Central memory CD8-positive, alpha-beta T cell (primary cell): ENCODE results near the gene CAMK1D.
"Not testable (repeated sequence)": the region's sequence is repeated elsewhere in the genome, so short reads cannot be mapped to it uniquely, and the experiment has no call there.

Experiments
- ATAC-seq: fragments of 150-1000 bp; cut with Tn5 transposase; replicated peaks from 2 replicates; pipeline ENCODE4 v1.10.0; 2022; ENCODE audit warnings: mild to moderate bottlenecking, moderate FRiP score, moderate number of reproducible peaks; ENCODE audit not compliant: poor library complexity, severe bottlenecking; ENCODE audit errors: extremely low read depth
- DNase-seq, 2 donors: peaks; one replicate each; pipeline ENCODE4 v3.0.0; 2021; ENCODE audit warnings: low spot score in 2 of 2
- H3K27ac Mint-ChIP-seq: one replicate; pipeline ENCODE4 v1.8.0; 2022; ENCODE audit warnings: low read depth, mild to moderate bottlenecking, moderate library complexity, mixed read lengths
- H3K27me3 Mint-ChIP-seq: one replicate; pipeline ENCODE4 v1.8.0; 2022; ENCODE audit warnings: mixed read lengths
- H3K36me3 Mint-ChIP-seq: one replicate; pipeline ENCODE4 v1.8.0; 2022; ENCODE audit warnings: mild to moderate bottlenecking, moderate library complexity, mixed read lengths; ENCODE audit not compliant: insufficient read depth
- H3K4me1 Mint-ChIP-seq: one replicate; pipeline ENCODE4 v1.8.0; 2022; ENCODE audit warnings: mixed read lengths
- H3K4me3 Mint-ChIP-seq: one replicate; pipeline ENCODE4 v1.8.0; 2022; ENCODE audit warnings: mild to moderate bottlenecking, moderate library complexity, mixed read lengths
- H3K9me3 Mint-ChIP-seq: one replicate; pipeline ENCODE4 v1.8.0; 2022; ENCODE audit warnings: mixed read lengths

CAMK1D gene

DNA sequence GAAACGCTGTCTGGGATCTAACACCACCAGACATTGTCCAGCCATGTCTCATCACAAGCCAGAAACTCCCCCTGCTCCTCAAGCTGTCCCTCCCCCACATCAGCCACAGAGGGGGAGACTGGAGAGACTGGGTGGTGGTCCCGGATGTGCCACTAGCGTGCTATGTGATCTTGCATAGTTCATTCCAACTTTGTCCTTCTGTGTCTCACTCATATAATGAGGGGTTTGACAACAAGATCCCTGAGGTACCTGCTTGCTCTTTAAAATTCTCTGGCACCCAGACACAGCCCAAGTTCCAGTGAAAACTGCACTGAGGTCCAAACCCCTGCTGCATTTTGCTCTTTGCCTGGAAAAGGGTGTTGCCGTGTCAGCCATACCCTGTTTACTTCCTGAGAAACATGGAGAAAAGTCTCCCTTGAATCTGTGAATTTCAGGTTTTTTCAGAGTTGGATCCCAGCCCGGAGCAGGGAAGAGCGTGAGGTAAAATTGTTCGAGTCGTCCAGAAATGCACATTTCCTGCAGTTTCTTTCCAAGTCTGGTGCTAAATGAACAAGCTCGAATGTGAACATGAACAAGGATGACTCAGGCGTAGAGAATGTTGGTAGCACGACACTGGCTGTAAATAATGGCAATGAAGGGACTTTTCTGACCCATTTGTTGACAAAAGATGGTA, 495.6 kb downstream of the CAMK1D start:
- ATAC-seq = no peak
- H3K27ac Mint-ChIP-seq = no peak overlapping the region
- H3K4me3 Mint-ChIP-seq = no peak overlapping the region
- no peak for DNase-seq
- peaks cover 52% of the 10 kb centered on the region for H3K27me3 Mint-ChIP-seq
- H3K36me3 Mint-ChIP-seq = peaks cover 1% of the 10 kb centered on the region
- H3K4me1 Mint-ChIP-seq = peaks cover 6% of the 10 kb centered on the region
- H3K9me3 Mint-ChIP-seq = no peaks in the 10 kb centered on the region

DNA sequence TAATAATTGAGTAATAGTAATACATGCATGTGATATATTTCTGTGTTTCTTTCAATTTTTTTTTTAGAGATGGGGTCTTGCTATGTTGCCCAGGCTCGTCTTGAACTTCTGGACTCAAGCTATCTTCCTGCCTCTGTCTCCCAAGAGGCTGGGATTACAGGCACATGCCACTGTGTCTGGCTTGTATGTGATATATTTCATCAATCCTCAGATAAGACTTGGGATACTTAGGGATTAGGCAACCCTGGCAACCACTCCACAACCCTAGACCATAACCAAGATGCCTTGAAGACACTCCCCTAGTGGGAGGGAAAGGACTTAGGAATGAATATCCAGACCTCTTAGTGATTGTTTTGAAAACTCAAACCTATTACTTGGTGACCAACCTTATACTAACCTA, 497.4 kb downstream of the CAMK1D start:
- Mint-ChIP-seq H3K4me1 (peaks cover 6% of the 10 kb centered on the region), H3K36me3 (no peaks in the 10 kb centered on the region), H3K27me3 (peaks cover 51% of the 10 kb centered on the region), H3K9me3 (no peaks in the 10 kb centered on the region), H3K27ac (no peak overlapping the region), H3K4me3 (no peak overlapping the region)
- DNase-seq (no peak), ATAC-seq (no peak)

DNA sequence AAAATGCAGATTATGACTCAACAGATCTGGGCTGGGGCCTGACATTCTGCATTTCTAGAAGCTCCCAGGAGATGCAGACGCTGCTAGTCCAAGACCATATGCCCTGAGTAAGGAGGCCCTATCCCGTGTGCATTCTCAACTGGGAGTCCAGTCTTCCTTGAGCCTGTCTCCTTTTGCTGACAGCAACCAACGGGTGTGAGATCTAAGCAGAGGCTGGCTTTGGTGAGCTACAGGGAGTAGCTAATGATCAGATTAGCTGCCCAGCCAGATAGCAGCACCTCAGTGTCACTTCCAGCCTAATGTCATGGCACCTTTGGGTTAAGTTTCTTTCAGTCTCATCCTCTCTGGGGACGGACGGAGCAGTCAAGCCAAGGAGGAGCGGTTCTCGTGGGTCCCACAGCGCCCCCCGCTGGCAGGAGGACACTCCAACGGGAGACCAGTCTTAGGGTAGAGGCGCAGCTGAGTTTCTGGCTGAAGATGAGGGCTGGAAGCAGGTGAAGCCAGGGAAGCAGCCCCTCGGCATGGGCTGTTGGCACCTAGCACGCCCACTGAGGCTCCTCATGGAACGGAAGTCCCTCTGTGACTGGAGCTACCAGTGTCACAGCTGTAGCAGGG, 498.1 kb downstream of the CAMK1D start:
- H3K27me3 Mint-ChIP-seq = peaks cover 56% of the 10 kb centered on the region
- no peaks in the 10 kb centered on the region for H3K9me3 Mint-ChIP-seq
- DNase-seq = no peak
- H3K4me3 Mint-ChIP-seq = no peak overlapping the region
- no peaks in the 10 kb centered on the region for H3K36me3 Mint-ChIP-seq
- H3K27ac Mint-ChIP-seq = no peak overlapping the region
- H3K4me1 Mint-ChIP-seq = peaks cover 6% of the 10 kb centered on the region
- ATAC-seq = no peak

DNA sequence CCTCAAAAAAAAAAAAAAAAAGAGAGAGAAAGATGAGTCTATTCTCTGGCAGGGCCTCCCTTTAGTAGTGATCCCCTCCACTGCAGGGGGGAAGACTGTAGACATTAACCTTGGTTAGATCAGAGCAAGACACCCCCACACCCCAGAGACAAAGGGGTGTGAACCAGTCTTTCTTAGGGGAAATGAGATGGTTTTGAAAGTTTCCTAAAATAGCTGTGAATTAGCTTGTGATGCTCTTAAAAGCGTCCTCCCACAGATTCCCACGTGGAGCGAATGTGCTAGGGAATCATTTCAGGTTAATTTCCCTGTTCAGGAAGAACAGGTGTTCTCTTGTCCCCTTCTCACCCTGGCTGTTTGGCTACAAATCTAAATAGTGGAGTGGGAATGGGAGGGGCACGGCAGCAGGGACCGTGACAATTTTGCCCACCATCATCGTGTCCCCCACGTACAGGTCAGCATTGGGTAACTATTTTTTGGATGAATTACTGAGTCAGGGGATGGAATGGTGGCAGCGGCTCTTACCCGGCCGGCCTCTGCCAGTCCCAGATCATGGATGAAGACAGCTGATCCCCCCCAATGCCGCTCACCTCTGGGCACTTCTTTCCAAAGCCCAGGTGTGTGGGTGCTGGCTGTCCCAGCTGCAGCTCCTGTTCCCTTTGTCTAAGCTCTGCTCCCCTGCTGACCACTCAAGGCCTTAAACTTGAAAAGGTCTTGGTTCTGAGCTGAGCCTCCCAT, 499.3 kb downstream of the CAMK1D start:
- H3K4me1 Mint-ChIP-seq = peaks cover 6% of the 10 kb centered on the region
- H3K36me3 Mint-ChIP-seq = no peaks in the 10 kb centered on the region
- H3K27ac Mint-ChIP-seq = no peak overlapping the region
- H3K4me3 Mint-ChIP-seq = no peak overlapping the region
- DNase-seq = no peak
- no peak for ATAC-seq
- peaks cover 62% of the 10 kb centered on the region for H3K27me3 Mint-ChIP-seq
- H3K9me3 Mint-ChIP-seq = no peaks in the 10 kb centered on the region

DNA sequence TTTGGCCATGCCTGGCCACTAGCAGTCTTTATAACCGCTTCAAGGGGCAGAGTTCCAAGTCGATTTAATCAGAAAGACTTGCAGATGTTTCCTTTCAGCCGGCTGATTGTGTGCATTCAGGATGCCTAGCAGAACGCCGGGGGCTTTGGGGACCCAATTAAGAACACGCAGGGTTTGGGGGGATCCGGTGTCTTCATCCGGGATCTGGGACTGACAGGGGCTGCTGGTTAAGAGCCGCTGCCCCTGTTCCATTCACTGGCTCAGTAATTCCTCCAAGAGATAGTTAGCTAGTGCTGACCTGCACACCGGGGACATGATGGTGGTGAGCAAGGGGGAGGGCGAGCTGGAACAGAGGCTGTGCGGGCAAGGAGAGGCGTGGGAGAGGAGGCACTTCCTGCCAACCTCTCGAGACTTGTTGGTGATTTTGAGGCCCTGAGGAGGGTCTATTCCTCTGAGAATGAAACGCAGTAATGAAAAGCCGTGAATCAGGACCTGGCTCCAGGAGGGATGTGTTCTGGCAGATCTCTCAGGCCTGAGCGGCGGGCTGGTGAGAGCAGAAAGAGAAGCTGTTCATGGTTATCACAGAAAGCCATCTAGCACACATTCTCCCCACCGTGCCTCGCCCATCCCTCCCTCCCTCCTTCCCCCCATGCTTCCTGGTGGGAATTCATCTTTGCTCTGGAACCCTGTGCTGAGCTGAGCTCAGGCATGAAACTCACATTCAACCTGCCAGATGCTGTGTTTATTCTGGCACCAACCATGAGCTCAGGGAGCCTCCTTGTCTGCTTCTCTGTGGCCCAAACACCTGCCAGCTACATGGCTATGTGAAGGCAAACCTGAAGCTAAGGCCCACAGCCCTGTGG, 500.2 kb downstream of the CAMK1D start:
- no peak for DNase-seq
- H3K27ac Mint-ChIP-seq = no peak overlapping the region
- no peaks in the 10 kb centered on the region for H3K9me3 Mint-ChIP-seq
- no peak overlapping the region for H3K4me3 Mint-ChIP-seq
- peaks cover 6% of the 10 kb centered on the region for H3K4me1 Mint-ChIP-seq
- no peak for ATAC-seq
- H3K27me3 Mint-ChIP-seq = peaks cover 62% of the 10 kb centered on the region
- H3K36me3 Mint-ChIP-seq = no peaks in the 10 kb centered on the region

DNA sequence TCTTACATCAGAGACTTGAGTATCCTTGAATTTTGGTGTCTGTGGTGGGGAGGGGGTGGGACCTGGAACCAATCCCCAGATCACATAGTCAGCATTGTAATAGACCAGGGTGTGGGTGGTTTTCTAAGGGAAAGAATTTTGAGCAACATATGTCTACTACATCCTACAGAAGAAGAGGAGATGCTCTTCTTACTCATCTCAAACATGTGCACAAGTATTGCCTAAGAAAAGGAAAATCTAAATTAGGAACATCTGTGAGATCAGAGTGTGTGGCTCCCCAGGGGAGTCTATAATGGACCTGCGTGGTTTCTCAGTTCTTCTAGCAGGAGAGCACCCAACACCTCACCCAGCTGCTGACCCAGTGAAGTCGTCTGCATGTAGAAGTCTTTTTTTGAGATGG, 503.3 kb downstream of the CAMK1D start:
- Mint-ChIP-seq H3K4me1 (peaks cover 6% of the 10 kb centered on the region), H3K36me3 (no peaks in the 10 kb centered on the region), H3K27ac (no peak overlapping the region), H3K4me3 (no peak overlapping the region), H3K27me3 (peaks cover 47% of the 10 kb centered on the region), H3K9me3 (no peaks in the 10 kb centered on the region)
- no peak for ATAC-seq
- no peak for DNase-seq

DNA sequence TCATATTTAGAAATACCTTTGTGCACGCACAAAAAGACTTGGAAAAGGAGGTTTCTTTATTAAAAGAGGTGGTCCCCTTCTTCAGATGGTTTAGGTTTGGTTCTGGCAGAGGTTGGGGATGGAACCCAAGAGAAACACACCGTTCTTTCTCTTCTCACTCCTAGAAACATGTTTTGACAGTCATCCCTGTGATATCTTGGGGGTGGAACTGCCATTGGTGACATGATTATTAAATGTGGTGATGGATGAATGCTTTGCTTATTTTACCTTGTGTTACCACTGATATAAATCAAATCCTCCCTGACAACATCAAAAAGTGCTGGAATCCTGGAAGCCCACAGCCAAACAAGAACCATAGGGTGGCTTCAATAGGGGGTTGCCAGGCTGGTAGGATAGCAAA, 505.6 kb downstream of the CAMK1D start:
- ATAC-seq (no peak), DNase-seq (no peak)
- no peaks in the 10 kb centered on the region for H3K36me3 Mint-ChIP-seq
- H3K9me3 Mint-ChIP-seq = no peaks in the 10 kb centered on the region
- H3K4me3 Mint-ChIP-seq = no peak overlapping the region
- no peak overlapping the region for H3K27ac Mint-ChIP-seq
- H3K4me1 Mint-ChIP-seq = no peaks in the 10 kb centered on the region
- peaks cover 57% of the 10 kb centered on the region for H3K27me3 Mint-ChIP-seq

DNA sequence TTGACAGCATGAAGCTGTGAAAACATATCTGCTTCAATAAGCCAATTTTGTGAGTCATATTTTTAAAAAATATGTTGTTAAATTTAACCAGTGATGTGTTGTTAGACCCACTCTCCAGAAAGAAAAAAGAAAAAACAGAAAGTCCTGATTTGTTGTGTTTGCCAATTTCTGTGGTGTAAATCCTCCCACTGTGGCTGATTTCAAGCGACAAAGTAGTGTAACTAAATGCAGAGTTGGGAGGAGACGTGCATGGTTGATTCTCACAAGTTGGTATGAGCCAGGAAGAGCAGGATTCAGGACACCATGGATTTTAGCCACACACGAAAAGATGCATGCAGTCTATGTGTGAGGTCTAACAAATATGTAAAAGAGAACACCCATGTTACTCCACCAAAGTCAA, 513.1 kb downstream of the CAMK1D start:
- no peaks in the 10 kb centered on the region for H3K9me3 Mint-ChIP-seq

DNA sequence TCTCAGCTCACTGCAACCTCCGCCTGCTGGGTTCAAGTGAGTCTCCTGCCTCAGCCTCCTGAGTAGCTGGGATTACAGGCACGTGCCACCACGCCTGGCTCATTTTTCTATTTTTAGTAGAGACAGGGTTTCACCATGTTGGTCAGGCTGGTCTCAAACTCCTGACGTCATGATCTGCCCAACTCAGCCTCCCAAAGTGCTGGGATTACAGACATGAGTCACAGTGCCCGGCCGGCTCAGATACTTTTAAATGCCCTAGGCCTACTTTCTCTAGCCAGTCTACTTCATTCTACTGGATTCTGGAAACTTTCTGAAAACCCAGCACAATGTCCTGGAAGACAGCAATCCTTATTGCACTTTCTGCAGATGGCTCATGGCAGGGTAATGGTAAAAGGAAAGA, 516.2 kb downstream of the CAMK1D start:
- not testable (repeated sequence) for ATAC-seq, H3K4me1 Mint-ChIP-seq, H3K27ac Mint-ChIP-seq, H3K9me3 Mint-ChIP-seq, H3K36me3 Mint-ChIP-seq, H3K4me3 Mint-ChIP-seq, H3K27me3 Mint-ChIP-seq, DNase-seq

More for the DNA sequence above, 513.1 kb downstream of the CAMK1D start:
- H3K27me3 Mint-ChIP-seq = peaks cover 28% of the 10 kb centered on the region
- ATAC-seq (no peak), DNase-seq (no peak)
- H3K4me3 Mint-ChIP-seq = no peak overlapping the region
- H3K36me3 Mint-ChIP-seq = peaks cover 2% of the 10 kb centered on the region
- H3K27ac Mint-ChIP-seq = no peak overlapping the region
- H3K4me1 Mint-ChIP-seq = no peaks in the 10 kb centered on the region

DNA sequence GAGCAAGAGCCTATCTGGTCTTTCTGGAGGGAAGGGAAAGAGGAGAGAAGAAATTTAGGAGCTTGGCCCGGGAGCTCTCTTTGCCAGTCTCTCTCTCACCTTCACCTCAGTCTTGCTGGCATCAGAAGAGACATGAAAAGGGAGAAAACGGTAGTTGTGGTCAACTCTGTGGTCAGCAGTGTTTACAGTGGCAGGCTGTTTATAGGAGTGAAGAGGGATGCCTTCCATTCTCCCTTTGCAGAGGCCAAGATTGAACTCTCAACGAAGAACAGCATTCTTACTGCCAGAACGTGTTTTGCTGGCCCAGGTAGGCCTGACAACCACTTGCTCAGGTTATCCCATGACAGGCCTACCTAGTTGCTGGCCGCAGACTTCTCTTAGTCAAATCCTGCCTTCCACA, 518.9 kb downstream of the CAMK1D start:
- Mint-ChIP-seq H3K4me1 (no peaks in the 10 kb centered on the region), H3K4me3 (no peak overlapping the region), H3K27me3 (peaks cover 6% of the 10 kb centered on the region), H3K36me3 (no peaks in the 10 kb centered on the region), H3K27ac (no peak overlapping the region), H3K9me3 (no peaks in the 10 kb centered on the region)
- no peak for DNase-seq
- ATAC-seq = no peak

DNA sequence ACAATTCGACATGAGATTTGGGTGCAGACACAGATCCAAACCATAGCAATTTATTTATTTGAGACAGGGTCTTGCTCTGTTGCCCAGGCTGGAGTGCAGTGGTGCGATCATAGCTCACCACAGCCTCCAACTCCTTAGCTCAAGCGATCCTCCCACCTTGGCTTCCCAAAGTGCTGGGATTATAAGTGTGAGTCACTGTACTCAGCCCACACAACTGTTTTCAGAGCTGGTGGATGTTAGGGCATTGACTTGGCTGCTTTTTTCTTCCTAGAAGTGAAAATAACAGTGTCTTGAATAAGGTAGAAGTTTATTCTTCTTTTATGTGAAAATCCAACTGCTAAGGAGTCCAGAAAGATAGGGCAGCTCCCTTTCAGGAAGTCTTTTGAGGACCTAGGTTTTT, 520.1 kb downstream of the CAMK1D start:
- Mint-ChIP-seq H3K4me1 (no peaks in the 10 kb centered on the region), H3K27me3 (peaks cover 14% of the 10 kb centered on the region), H3K27ac (no peak overlapping the region), H3K36me3 (no peaks in the 10 kb centered on the region), H3K9me3 (no peaks in the 10 kb centered on the region), H3K4me3 (no peak overlapping the region)
- DNase-seq = no peak
- ATAC-seq = no peak

DNA sequence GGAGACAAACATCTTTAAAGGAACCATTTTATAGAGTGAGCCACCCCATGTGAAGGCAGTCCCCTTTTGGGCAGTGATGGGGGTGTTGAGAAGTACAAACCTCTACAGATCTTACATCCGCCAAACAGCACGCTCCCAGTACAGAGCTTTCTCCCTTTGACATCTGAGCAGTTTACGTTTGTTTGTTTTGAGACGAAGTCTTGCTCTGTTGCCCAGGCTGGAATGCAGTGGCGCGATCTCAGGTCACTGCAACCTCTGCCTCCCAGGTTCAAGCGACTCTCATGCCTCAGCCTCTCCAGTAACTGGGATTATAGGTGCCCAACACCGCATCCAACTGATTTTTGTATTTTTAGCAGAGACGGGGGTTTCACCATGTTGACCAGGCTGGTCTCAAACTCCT, 523.2 kb downstream of the CAMK1D start:
- H3K4me3 Mint-ChIP-seq = no peak overlapping the region
- ATAC-seq (no peak), DNase-seq (no peak)
- no peaks in the 10 kb centered on the region for H3K9me3 Mint-ChIP-seq
- no peaks in the 10 kb centered on the region for H3K4me1 Mint-ChIP-seq
- peaks cover 45% of the 10 kb centered on the region for H3K27me3 Mint-ChIP-seq
- H3K36me3 Mint-ChIP-seq = no peaks in the 10 kb centered on the region
- no peak overlapping the region for H3K27ac Mint-ChIP-seq
